Skeletal muscle tissue (tissue), 4 donors: Measurements from ENCODE around the gene IGSF9B. TPM values are rescaled to one million over a fixed set of nuclear protein-coding genes. Genes with fewer than 3 reads are reported as not detected.

Experiments used
- H3K27ac ChIP-seq: one replicate; pipeline ENCODE4 v1.7.0; 2013; ENCODE audit warnings: mild to moderate bottlenecking, low read depth, low read length, inconsistent platforms
- H3K27me3 ChIP-seq, 3 donors: one replicate each; pipeline ENCODE4 v1.7.0; 2013; ENCODE audit warnings: low read length in 3 of 3; ENCODE audit not compliant: control insufficient read depth in 3 of 3, insufficient read depth in 3 of 3
- H3K36me3 ChIP-seq, 3 donors: one replicate each; pipeline ENCODE4 v1.7.0; 2013; ENCODE audit warnings: low read length in 3 of 3; ENCODE audit not compliant: control insufficient read depth in 3 of 3, insufficient read depth in 3 of 3
- H3K4me1 ChIP-seq, 3 donors: one replicate each; pipeline ENCODE4 v1.7.0; 2013; ENCODE audit warnings: low read length in 3 of 3, mild to moderate bottlenecking in 3 of 3; ENCODE audit not compliant: control insufficient read depth in 3 of 3, insufficient read depth in 3 of 3
- H3K4me3 ChIP-seq, 3 donors: one replicate each; pipeline ENCODE4 v1.7.0; 2013; ENCODE audit warnings: low read length in 3 of 3
- H3K9ac ChIP-seq, 3 donors: one replicate each; pipeline ENCODE4 v1.7.0; 2013; ENCODE audit warnings: low read length in 3 of 3, mild to moderate bottlenecking in 3 of 3, moderate library complexity in 2 of 3, low read depth in 1 of 3
- H3K9me3 ChIP-seq, 3 donors: one replicate each; pipeline ENCODE4 v1.7.0; 2013; ENCODE audit warnings: low read length in 3 of 3; ENCODE audit not compliant: control insufficient read depth in 3 of 3
- total RNA-seq: library from RNA; depleted of rRNA; stranded (reverse); fragments of >200 nt; gene quantifications from one replicate; pipeline ENCODE4 v1.2.3, GENCODE V29; 2014
- donor health status: Osteomylitis.

The IGSF9B gene
- total RNA-seq, 1 donor from 2014 or later, result 4.7 TPM

- Histone ChIP-seq H3K4me3 (no peak overlapping the region), H3K9ac (no peak overlapping the region), H3K27me3 (peaks cover 0 to 5% (median 0%) of the 10 kb centered on the region in 3 donors), H3K36me3 (peaks cover 2 to 4% (median 4%) of the 10 kb centered on the region in 3 donors), H3K9me3 (no peaks in the 10 kb centered on the region), H3K27ac (no peak overlapping the region), H3K4me1 (no peaks in the 10 kb centered on the region)
These were observed 58.0 kb downstream of the IGSF9B start for GRCh38 chr11:133898770-133899115.

- H3K27me3 ChIP-seq, result peaks cover 0 to 8% (median 3%) of the 10 kb centered on the region in 3 donors
These were observed 58.6 kb downstream of the IGSF9B start for GRCh38 chr11:133898031-133898769.

GRCh38 chr11:133897331-133897650 is 59.5 kb downstream of the IGSF9B start:
- Histone ChIP-seq H3K4me1 (no peaks in the 10 kb centered on the region), H3K27me3 (peaks cover 5 to 15% (median 10%) of the 10 kb centered on the region in 3 donors), H3K36me3 (peaks cover 2 to 4% (median 4%) of the 10 kb centered on the region in 3 donors), H3K27ac (no peak overlapping the region), H3K9ac (no peak overlapping the region), H3K9me3 (no peaks in the 10 kb centered on the region), H3K4me3 (no peak overlapping the region)

More at GRCh38 chr11:133898031-133898769, 58.6 kb downstream of the IGSF9B start:
- Histone ChIP-seq H3K36me3 (peaks cover 2 to 4% (median 4%) of the 10 kb centered on the region in 3 donors), H3K9ac (no peak overlapping the region), H3K27ac (no peak overlapping the region), H3K4me3 (no peak overlapping the region), H3K9me3 (no peaks in the 10 kb centered on the region), H3K4me1 (no peaks in the 10 kb centered on the region)

- no peaks in the 10 kb centered on the region for H3K9me3 ChIP-seq
- peaks cover 2 to 4% (median 4%) of the 10 kb centered on the region in 3 donors for H3K36me3 ChIP-seq
These were observed 60.0 kb downstream of the IGSF9B start for GRCh38 chr11:133896642-133897330.

GRCh38 chr11:133896028-133896427 is 60.7 kb downstream of the IGSF9B start:
- Histone ChIP-seq H3K27me3 (peaks cover 5 to 18% (median 15%) of the 10 kb centered on the region in 3 donors), H3K9ac (no peak overlapping the region), H3K4me1 (no peaks in the 10 kb centered on the region), H3K9me3 (no peaks in the 10 kb centered on the region), H3K36me3 (peaks cover 2 to 4% (median 4%) of the 10 kb centered on the region in 3 donors), H3K27ac (no peak overlapping the region), H3K4me3 (no peak overlapping the region)

More at GRCh38 chr11:133896642-133897330, 60.0 kb downstream of the IGSF9B start:
- H3K27me3 ChIP-seq, result peaks cover 5 to 18% (median 10%) of the 10 kb centered on the region in 3 donors
- no peak overlapping the region for H3K9ac ChIP-seq
- no peak overlapping the region for H3K4me3 ChIP-seq
- H3K4me1 ChIP-seq, result no peaks in the 10 kb centered on the region
- H3K27ac ChIP-seq, result no peak overlapping the region

- Histone ChIP-seq H3K36me3 (peaks cover 0 to 4% (median 4%) of the 10 kb centered on the region in 3 donors), H3K9ac (no peak overlapping the region), H3K27ac (no peak overlapping the region)
These were observed 61.2 kb downstream of the IGSF9B start for GRCh38 chr11:133895551-133895950.

GRCh38 chr11:133895061-133895479 is 61.7 kb downstream of the IGSF9B start:
- no peaks in the 10 kb centered on the region for H3K4me1 ChIP-seq
- H3K9ac ChIP-seq, result no peak overlapping the region
- peaks cover 5 to 18% (median 15%) of the 10 kb centered on the region in 3 donors for H3K27me3 ChIP-seq
- no peaks in the 10 kb centered on the region for H3K9me3 ChIP-seq
- peaks cover 0 to 4% (median 4%) of the 10 kb centered on the region in 3 donors for H3K36me3 ChIP-seq
- no peak overlapping the region for H3K27ac ChIP-seq
- no peak overlapping the region for H3K4me3 ChIP-seq

More at GRCh38 chr11:133895551-133895950, 61.2 kb downstream of the IGSF9B start:
- Histone ChIP-seq H3K4me1 (no peaks in the 10 kb centered on the region), H3K4me3 (no peak overlapping the region), H3K9me3 (no peaks in the 10 kb centered on the region), H3K27me3 (peaks cover 5 to 18% (median 15%) of the 10 kb centered on the region in 3 donors)

- Histone ChIP-seq H3K9ac (no peak overlapping the region), H3K9me3 (no peaks in the 10 kb centered on the region), H3K36me3 (peaks cover 0 to 4% (median 2%) of the 10 kb centered on the region in 3 donors), H3K4me1 (no peaks in the 10 kb centered on the region), H3K27me3 (peaks cover 5 to 18% (median 15%) of the 10 kb centered on the region in 3 donors), H3K4me3 (no peak overlapping the region), H3K27ac (no peak overlapping the region)
These were observed 63.4 kb downstream of the IGSF9B start for GRCh38 chr11:133893381-133893780.

GRCh38 chr11:133892584-133893380 is 64.0 kb downstream of the IGSF9B start:
- Histone ChIP-seq H3K4me3 (no peak overlapping the region), H3K27ac (no peak overlapping the region), H3K9me3 (no peaks in the 10 kb centered on the region), H3K4me1 (no peaks in the 10 kb centered on the region), H3K9ac (no peak overlapping the region), H3K27me3 (peaks cover 5 to 18% (median 15%) of the 10 kb centered on the region in 3 donors), H3K36me3 (peaks cover 0 to 4% (median 2%) of the 10 kb centered on the region in 3 donors)
